ENCODE results near the gene UBE4B.

Gene UBE4B

DNA sequence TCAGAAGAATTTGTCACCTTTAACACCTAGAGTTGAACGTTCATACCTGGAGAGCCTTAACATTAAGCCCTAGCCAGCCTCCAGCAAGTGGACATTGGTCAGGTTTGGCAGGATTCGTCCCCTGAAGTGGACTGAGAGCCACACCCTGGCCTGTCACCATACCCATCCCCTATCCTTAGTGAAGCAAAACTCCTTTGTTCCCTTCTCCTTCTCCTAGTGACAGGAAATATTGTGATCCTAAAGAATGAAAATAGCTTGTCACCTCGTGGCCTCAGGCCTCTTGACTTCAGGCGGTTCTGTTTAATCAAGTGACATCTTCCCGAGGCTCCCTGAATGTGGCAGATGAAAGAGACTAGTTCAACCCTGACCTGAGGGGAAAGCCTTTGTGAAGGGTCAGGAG, 52.3 kb downstream of the UBE4B start:
- no peak overlapping the region for H2AFZ ChIP-seq (ENCODE audit: low read length)
- H3K79me2 ChIP-seq (ENCODE audit: low read length), result peaks cover 66% of the 10 kb centered on the region

GRCh38 chr1:10087210-10087609, 54.5 kb downstream of the UBE4B start:
- Histone ChIP-seq H3K79me2 (ENCODE audit: low read length) (peaks cover 75% of the 10 kb centered on the region), H3K9ac (ENCODE audit: low read length) (no peak overlapping the region), H4K20me1 (ENCODE audit: insufficient read depth, low read length) (no peaks in the 10 kb centered on the region), H3K27ac (ENCODE audit: low read length) (no peak overlapping the region), H3K9me3 (replicated peaks; ENCODE audit: insufficient read depth, low read length) (no peaks in the 10 kb centered on the region), H3F3A (ENCODE audit: insufficient read depth, low read length) (no peaks in the 10 kb centered on the region), H3K27me3 (replicated peaks; ENCODE audit: insufficient read depth, low read length) (no peaks in the 10 kb centered on the region), H3K4me3 (ENCODE audit: low read length) (no peak overlapping the region), H3K4me1 (ENCODE audit: low read length) (no peaks in the 10 kb centered on the region), H2AFZ (ENCODE audit: low read length) (no peak overlapping the region), H3K4me2 (ENCODE audit: low read depth, low read length) (no peak overlapping the region), H3K36me3 (replicated peaks; ENCODE audit: insufficient read depth, low read length) (no peaks in the 10 kb centered on the region; the same call in 1 of the 2 replicates), H3K9me2 (replicated peaks; ENCODE audit: insufficient read depth, low read length) (no peaks in the 10 kb centered on the region)
- TF ChIP-seq EZH2phosphoT487 (IDR thresholded peaks at IDR 0.05; ENCODE audit: low read length) (no peak), EZH2 (optimal IDR thresholded peaks at IDR 0.05; ENCODE audit: low read depth, low read length) (no peak)
- TF ChIP-seq, protein P1, sequence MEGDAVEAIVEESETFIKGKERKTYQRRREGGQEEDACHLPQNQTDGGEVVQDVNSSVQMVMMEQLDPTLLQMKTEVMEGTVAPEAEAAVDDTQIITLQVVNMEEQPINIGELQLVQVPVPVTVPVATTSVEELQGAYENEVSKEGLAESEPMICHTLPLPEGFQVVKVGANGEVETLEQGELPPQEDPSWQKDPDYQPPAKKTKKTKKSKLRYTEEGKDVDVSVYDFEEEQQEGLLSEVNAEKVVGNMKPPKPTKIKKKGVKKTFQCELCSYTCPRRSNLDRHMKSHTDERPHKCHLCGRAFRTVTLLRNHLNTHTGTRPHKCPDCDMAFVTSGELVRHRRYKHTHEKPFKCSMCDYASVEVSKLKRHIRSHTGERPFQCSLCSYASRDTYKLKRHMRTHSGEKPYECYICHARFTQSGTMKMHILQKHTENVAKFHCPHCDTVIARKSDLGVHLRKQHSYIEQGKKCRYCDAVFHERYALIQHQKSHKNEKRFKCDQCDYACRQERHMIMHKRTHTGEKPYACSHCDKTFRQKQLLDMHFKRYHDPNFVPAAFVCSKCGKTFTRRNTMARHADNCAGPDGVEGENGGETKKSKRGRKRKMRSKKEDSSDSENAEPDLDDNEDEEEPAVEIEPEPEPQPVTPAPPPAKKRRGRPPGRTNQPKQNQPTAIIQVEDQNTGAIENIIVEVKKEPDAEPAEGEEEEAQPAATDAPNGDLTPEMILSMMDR (IDR thresholded peaks at IDR 0.05; ENCODE audit: low read length), result no peak
- no peak for DNase-seq

More for the DNA sequence above, 52.3 kb downstream of the UBE4B start:
- no peak overlapping the region for H3K9ac ChIP-seq (ENCODE audit: low read length)
- no peak overlapping the region for H3K4me3 ChIP-seq (ENCODE audit: low read length)
- H3K27me3 ChIP-seq (replicated peaks; ENCODE audit: insufficient read depth, low read length), result no peaks in the 10 kb centered on the region
- no peaks in the 10 kb centered on the region; the same call in 1 of the 2 replicates for H3K36me3 ChIP-seq (replicated peaks; ENCODE audit: insufficient read depth, low read length)
- no peaks in the 10 kb centered on the region for H3K4me1 ChIP-seq (ENCODE audit: low read length)
- no peak for DNase-seq
- no peaks in the 10 kb centered on the region for H3K9me3 ChIP-seq (replicated peaks; ENCODE audit: insufficient read depth, low read length)
- H4K20me1 ChIP-seq (ENCODE audit: insufficient read depth, low read length), result no peaks in the 10 kb centered on the region
- no peak overlapping the region for H3K27ac ChIP-seq (ENCODE audit: low read length)
- H3F3A ChIP-seq (ENCODE audit: insufficient read depth, low read length), result no peaks in the 10 kb centered on the region
- no peak overlapping the region for H3K4me2 ChIP-seq (ENCODE audit: low read depth, low read length)
- TF ChIP-seq, protein P1 (IDR thresholded peaks at IDR 0.05; ENCODE audit: low read length), result no peak
- TF ChIP-seq EZH2 (optimal IDR thresholded peaks at IDR 0.05; ENCODE audit: low read depth, low read length), result no peak
- no peaks in the 10 kb centered on the region for H3K9me2 ChIP-seq (replicated peaks; ENCODE audit: insufficient read depth, low read length)

DNA sequence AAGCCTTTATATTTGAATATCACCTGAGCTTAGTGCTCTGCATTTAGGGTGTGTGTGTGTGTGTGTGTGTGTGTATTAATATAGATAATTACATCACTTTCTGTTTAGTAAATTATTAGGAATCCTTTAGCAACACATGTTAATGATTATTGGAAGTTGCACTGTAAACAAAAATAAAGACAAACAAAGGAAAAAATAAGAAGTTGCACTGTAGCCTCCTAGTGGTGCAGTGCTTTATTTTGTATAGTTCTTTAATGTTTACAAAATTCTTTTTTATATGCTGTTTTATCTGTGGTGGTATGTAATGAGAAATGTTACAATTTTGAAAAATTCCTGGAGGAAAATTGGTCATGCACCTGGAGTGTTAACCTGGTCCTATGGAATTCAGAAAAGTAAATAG, 69.2 kb downstream of the UBE4B start:
- no peaks in the 10 kb centered on the region for H3K27me3 ChIP-seq (replicated peaks; ENCODE audit: insufficient read depth, low read length)
- H3K27ac ChIP-seq (ENCODE audit: low read length), result no peak overlapping the region
- no peak overlapping the region for H2AFZ ChIP-seq (ENCODE audit: low read length)
- no peak overlapping the region for H3K9ac ChIP-seq (ENCODE audit: low read length)
- DNase-seq, result no peak
- H3K9me3 ChIP-seq (replicated peaks; ENCODE audit: insufficient read depth, low read length), result no peaks in the 10 kb centered on the region
- H3K4me2 ChIP-seq (ENCODE audit: low read depth, low read length), result no peak overlapping the region
- H4K20me1 ChIP-seq (ENCODE audit: insufficient read depth, low read length), result no peaks in the 10 kb centered on the region
- peaks cover 5% of the 10 kb centered on the region; the same call in 1 of the 2 replicates for H3K36me3 ChIP-seq (replicated peaks; ENCODE audit: insufficient read depth, low read length)
- H3F3A ChIP-seq (ENCODE audit: insufficient read depth, low read length), result no peaks in the 10 kb centered on the region
- H3K4me1 ChIP-seq (ENCODE audit: low read length), result no peaks in the 10 kb centered on the region
- no peaks in the 10 kb centered on the region for H3K9me2 ChIP-seq (replicated peaks; ENCODE audit: insufficient read depth, low read length)
- peaks cover under 1% of the 10 kb centered on the region for H3K79me2 ChIP-seq (ENCODE audit: low read length)
- no peak overlapping the region for H3K4me3 ChIP-seq (ENCODE audit: low read length)
- TF ChIP-seq, protein P1 (IDR thresholded peaks at IDR 0.05; ENCODE audit: low read length), result no peak
- TF ChIP-seq EZH2 (optimal IDR thresholded peaks at IDR 0.05; ENCODE audit: low read depth, low read length) (no peak), EZH2phosphoT487 (IDR thresholded peaks at IDR 0.05; ENCODE audit: low read length) (no peak)

Measured in MM.1S (cell line).